Neuron (in vitro differentiated cells): Measurements from ENCODE around the gene ZNF317.

Experiments
- H2AFZ ChIP-seq: one replicate; pipeline ENCODE4 v1.6.1; 2013; ENCODE audit warnings: low read depth, mild to moderate bottlenecking, inconsistent platforms, low read length, moderate library complexity
- H3K27me3 ChIP-seq: one replicate; pipeline ENCODE4 v1.6.1; 2013; ENCODE audit warnings: low read length; ENCODE audit not compliant: insufficient read depth
- H3K36me3 ChIP-seq: one replicate; pipeline ENCODE4 v1.6.1; 2013; ENCODE audit warnings: low read length; ENCODE audit not compliant: insufficient read depth
- H3K4me1 ChIP-seq: one replicate; pipeline ENCODE4 v1.6.1; 2013; ENCODE audit warnings: low read length; ENCODE audit not compliant: insufficient read depth
- H3K4me3 ChIP-seq: 2 replicates; pipeline ENCODE4 v1.5.1; 2013; ENCODE audit warnings: mild to moderate bottlenecking, low read length, moderate library complexity
- H3K9me3 ChIP-seq: one replicate; pipeline ENCODE4 v1.6.1; 2013; ENCODE audit warnings: low read length

Gene ZNF317

DNA sequence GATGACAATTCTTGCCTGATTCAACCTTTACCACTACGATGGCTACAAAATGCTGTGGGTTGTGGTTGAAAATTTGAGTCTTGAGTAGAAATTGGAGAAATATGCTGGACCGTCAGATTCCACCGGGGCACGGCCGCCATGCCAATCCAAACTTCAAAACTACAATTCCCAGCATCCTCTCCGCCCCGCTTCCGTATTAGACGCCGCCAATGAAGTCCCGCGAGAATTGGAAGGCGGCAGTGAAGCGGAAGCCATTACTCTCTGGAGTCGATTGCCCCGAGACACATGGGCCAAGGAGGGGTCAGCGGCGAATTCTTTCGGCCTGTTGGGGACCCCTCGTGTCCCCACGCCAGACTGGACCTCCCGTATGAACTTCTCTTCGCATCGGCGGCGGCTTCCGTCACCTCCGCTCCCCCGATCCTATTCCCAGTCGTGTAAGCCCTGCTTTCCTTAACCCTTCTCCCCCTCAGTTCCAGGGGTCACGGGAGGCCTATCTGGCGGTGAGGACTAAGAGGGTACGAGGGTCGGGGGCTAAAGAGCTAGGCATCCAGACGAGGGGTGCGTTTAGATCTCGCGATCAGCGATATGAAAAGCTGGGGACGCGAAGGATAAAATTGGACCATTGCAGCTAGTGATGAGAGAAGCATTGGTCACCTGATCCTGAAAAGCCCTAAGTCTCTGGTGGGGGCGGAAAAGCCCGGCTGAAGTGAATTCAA is at the start of gene ZNF317:
TSS of gene ZNF317 (plus strand) at position 239 of the 716 bp plus-strand sequence. CDS start 15,620 bp downstream, outside the sequence.
- Histone ChIP-seq H3K4me1 (peaks cover 5% of the 10 kb centered on the region), H3K9me3 (peaks cover 4% of the 10 kb centered on the region), H3K4me3 (peak within 1 kb of the TSS; percentile 76), H2AFZ (peak within 1 kb of the TSS; percentile 100), H3K27me3 (no peaks in the 10 kb centered on the region), H3K36me3 (peaks cover 7% of the 10 kb centered on the region)

- Histone ChIP-seq H3K4me3 (no peak within 1 kb of the TSS), H2AFZ (no peak within 1 kb of the TSS), H3K36me3 (no peaks in the 10 kb centered on the region), H3K9me3 (no peaks in the 10 kb centered on the region), H3K27me3 (no peaks in the 10 kb centered on the region), H3K4me1 (no peaks in the 10 kb centered on the region)
These were observed 32.8 kb upstream of the ZNF317 start, which contains the start of gene OR7G2 for GRCh38 chr19:9107375-9107774. OR7G2 (minus strand) TSS chr19:9107475; CDS start chr19:9103243, 4,232 bp downstream.

- Histone ChIP-seq H3K4me3 (no peak overlapping the region), H3K27me3 (no peaks in the 10 kb centered on the region), H2AFZ (no peak overlapping the region), H3K36me3 (no peaks in the 10 kb centered on the region), H3K4me1 (no peaks in the 10 kb centered on the region), H3K9me3 (no peaks in the 10 kb centered on the region)
These were observed 30.2 kb upstream of the ZNF317 start for GRCh38 chr19:9109959-9110358.

GRCh38 chr19:9115307-9115813 is 24.8 kb upstream of the ZNF317 start, which contains the start of gene OR7G1:
OR7G1 (minus strand) TSS chr19:9115763; CDS start chr19:9115763, 0 bp downstream.
- H3K27me3 ChIP-seq = no peaks in the 10 kb centered on the region
- no peaks in the 10 kb centered on the region for H3K36me3 ChIP-seq
- no peaks in the 10 kb centered on the region for H3K9me3 ChIP-seq
- no peak within 1 kb of the TSS for H2AFZ ChIP-seq
- no peaks in the 10 kb centered on the region for H3K4me1 ChIP-seq
- H3K4me3 ChIP-seq = no peak within 1 kb of the TSS

DNA sequence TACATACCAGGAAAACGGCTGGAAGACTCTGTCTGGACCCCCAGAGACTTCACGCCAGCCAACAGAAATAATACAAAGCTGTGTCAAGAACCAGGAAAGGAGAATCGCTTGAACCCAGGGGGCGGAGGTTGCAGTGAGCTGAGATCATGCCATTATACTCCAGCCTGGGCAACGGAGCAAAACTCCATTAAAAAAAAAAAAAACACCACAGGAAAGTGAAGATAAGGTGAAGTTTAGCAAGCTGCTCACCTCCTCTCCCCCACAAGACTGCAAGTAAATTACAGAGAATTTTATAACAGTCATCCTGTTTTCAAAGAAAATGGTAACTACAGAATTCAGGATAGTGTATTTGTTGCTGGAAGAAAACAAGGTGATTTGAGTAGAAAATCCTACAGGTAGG is 23.6 kb upstream of the ZNF317 start:
- no peaks in the 10 kb centered on the region for H3K36me3 ChIP-seq
- H3K4me3 ChIP-seq = no peak overlapping the region
- H3K9me3 ChIP-seq = peaks cover 1% of the 10 kb centered on the region
- H2AFZ ChIP-seq = no peak overlapping the region
- no peaks in the 10 kb centered on the region for H3K27me3 ChIP-seq
- no peaks in the 10 kb centered on the region for H3K4me1 ChIP-seq

- Histone ChIP-seq H2AFZ (no peak within 1 kb of the TSS), H3K4me1 (no peaks in the 10 kb centered on the region), H3K27me3 (no peaks in the 10 kb centered on the region), H3K9me3 (no peaks in the 10 kb centered on the region), H3K36me3 (no peaks in the 10 kb centered on the region), H3K4me3 (no peak within 1 kb of the TSS)
These were observed 13.2 kb upstream of the ZNF317 start, which contains the start of gene OR7G3 for GRCh38 chr19:9126900-9127405. OR7G3 (minus strand) TSS chr19:9126950; CDS start chr19:9126950, 0 bp downstream.

DNA sequence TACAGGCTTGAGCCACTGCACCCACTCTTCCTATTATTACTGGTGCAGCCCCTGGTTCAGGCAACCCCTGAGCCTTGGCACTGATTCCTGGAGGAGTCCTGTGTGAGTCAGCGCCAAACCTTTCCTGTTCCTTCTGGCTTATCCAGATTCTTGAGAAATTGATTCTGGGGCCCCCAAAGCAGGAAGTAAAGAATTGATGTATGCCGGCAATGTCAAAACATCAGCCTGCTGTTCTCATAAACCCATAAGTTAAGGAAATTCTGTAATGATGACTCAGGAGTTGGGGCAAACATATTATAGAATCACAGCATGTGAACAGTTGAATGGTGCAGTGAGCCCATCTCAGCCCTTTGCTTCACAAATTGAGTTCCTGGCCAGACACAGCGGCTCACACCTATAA is 12.0 kb upstream of the ZNF317 start:
- no peaks in the 10 kb centered on the region for H3K9me3 ChIP-seq
- no peak overlapping the region for H3K4me3 ChIP-seq
- H3K4me1 ChIP-seq = no peaks in the 10 kb centered on the region

GRCh38 chr19:9130965-9131364 is 9.2 kb upstream of the ZNF317 start:
- Histone ChIP-seq H3K9me3 (no peaks in the 10 kb centered on the region), H3K4me3 (no peak overlapping the region), H3K36me3 (no peaks in the 10 kb centered on the region), H2AFZ (no peak overlapping the region), H3K27me3 (no peaks in the 10 kb centered on the region), H3K4me1 (no peaks in the 10 kb centered on the region)

More for the DNA sequence above, 12.0 kb upstream of the ZNF317 start:
- Histone ChIP-seq H2AFZ (no peak overlapping the region), H3K36me3 (no peaks in the 10 kb centered on the region), H3K27me3 (no peaks in the 10 kb centered on the region)

- Histone ChIP-seq H3K9me3 (no peaks in the 10 kb centered on the region), H3K4me1 (no peaks in the 10 kb centered on the region), H2AFZ (no peak overlapping the region), H3K27me3 (no peaks in the 10 kb centered on the region), H3K4me3 (no peak overlapping the region), H3K36me3 (no peaks in the 10 kb centered on the region)
These were observed 7.8 kb upstream of the ZNF317 start for GRCh38 chr19:9132422-9132821.

DNA sequence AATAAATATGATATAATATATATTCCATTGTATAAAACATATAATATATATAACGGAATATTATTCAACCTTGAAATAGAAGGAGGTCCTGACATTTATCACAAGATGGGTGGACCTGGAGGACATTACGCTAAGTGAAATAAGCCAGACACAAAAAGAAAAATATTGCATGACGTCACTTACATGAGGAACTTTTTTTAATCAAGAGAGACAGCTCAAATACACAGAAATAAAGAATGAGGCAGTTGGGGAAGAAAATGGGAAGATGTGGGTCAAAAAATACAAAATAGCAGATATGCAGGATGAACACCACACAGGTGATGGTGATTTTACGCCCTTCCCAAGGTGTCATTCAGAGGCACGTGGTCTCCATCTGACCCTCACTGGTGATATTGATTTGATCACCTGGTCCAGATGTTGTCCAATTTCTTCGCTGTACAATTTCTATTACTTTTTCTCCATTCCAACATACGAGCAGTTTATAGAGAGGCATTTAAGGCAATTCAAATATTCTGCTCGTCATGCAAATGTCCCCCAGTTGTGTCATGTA is 513 bp upstream of the ZNF317 start:
- H2AFZ ChIP-seq = peak overlapping the region; percentile 100
- peaks cover 2% of the 10 kb centered on the region for H3K9me3 ChIP-seq
- H3K27me3 ChIP-seq = no peaks in the 10 kb centered on the region
- H3K4me3 ChIP-seq = peak overlapping the region; percentile 76
- H3K4me1 ChIP-seq = peaks cover 5% of the 10 kb centered on the region
- peaks cover 7% of the 10 kb centered on the region for H3K36me3 ChIP-seq

DNA sequence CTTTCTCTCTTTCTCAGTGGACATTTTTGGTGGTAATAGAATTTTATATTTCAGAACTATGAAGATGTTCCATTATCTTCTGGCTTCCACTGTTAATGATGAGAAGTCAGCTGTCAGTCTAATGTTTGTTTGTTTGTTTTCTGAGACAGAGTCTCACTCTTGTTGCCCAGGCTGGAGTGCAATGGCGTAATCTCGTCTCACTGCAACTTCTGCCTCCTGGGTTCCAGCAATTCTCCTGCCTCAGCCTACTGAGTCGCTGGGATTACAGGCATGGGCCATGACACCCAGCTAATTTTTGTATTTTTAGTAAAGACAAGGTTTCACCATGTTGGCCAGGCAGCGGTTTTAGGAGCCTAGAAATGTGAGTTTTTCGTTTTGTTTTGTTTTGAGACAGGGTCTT is 4.7 kb downstream of the ZNF317 start:
- H3K9me3 ChIP-seq = peaks cover 22% of the 10 kb centered on the region
- H3K4me3 ChIP-seq = no peak overlapping the region
- no peak overlapping the region for H2AFZ ChIP-seq
- no peaks in the 10 kb centered on the region for H3K27me3 ChIP-seq
- peaks cover 13% of the 10 kb centered on the region for H3K36me3 ChIP-seq
- peaks cover 2% of the 10 kb centered on the region for H3K4me1 ChIP-seq

DNA sequence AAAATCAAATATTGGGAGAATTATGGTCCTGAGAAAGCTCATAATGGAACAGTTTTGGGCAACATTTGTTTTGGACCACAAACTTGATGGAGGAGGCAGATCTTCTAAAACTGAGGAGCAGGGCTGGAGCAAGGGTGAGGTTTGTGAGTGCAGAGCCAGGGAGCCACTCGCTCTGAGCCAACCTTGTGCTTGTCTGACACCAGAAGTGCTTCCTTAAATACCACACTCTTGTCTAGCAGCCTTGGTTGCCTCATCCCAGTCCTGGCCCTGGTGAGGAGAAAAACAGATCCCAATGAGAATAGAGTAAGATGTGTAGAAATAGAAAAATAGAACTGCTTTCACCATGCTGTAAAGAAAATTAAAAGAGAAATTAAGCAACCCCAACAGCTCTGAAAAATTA is 6.7 kb downstream of the ZNF317 start:
- Histone ChIP-seq H3K4me1 (no peaks in the 10 kb centered on the region), H3K9me3 (peaks cover 35% of the 10 kb centered on the region), H2AFZ (no peak overlapping the region), H3K27me3 (no peaks in the 10 kb centered on the region), H3K36me3 (peaks cover 11% of the 10 kb centered on the region), H3K4me3 (no peak overlapping the region)

- Histone ChIP-seq H3K36me3 (peaks cover 16% of the 10 kb centered on the region), H3K9me3 (peaks cover 44% of the 10 kb centered on the region), H3K4me1 (no peaks in the 10 kb centered on the region), H2AFZ (no peak overlapping the region), H3K4me3 (no peak overlapping the region), H3K27me3 (no peaks in the 10 kb centered on the region)
These were observed 8.5 kb downstream of the ZNF317 start for GRCh38 chr19:9148697-9149096.
